ENCODE data around the gene GJA1. TPM values are rescaled to one million over a fixed set of nuclear protein-coding genes. Genes with fewer than 3 reads are reported as not detected.
"Not testable (repeated sequence)": the region's sequence is repeated elsewhere in the genome, so short reads cannot be mapped to it uniquely, and the experiment has no call there.

Gene GJA1
- polyA plus RNA-seq (2012; ENCODE audit: insufficient read depth, insufficient read length, low read depth): not detected

- peak within 1 kb of the TSS; percentile 48; the same call in 1 of the 2 replicates for H3K4me3 ChIP-seq (ENCODE audit: low read depth, low read length)
- no peak for TF ChIP-seq CTCF (IDR thresholded peaks at IDR 0.05; ENCODE audit: low read depth, low read length)
Observed at GRCh38 chr6:121435444-121436069, at the start of gene GJA1. TSS of gene GJA1 (plus strand) at chr6:121435646. CDS start at chr6:121446848, 11,202 bp downstream.

GRCh38 chr6:121386551-121386950 is 48.9 kb upstream of the GJA1 start:
- DNase-seq; H3K4me3 ChIP-seq (ENCODE audit: low read depth, low read length); H3K4me1 ChIP-seq; H3K36me3 ChIP-seq; H3K27me3 ChIP-seq; H3K9me3 ChIP-seq: not testable (repeated sequence)

More at GRCh38 chr6:121435444-121436069, at the start of gene GJA1:
- Histone ChIP-seq H3K36me3 (no peaks in the 10 kb centered on the region), H3K9me3 (no peaks in the 10 kb centered on the region), H3K27me3 (peaks cover 34% of the 10 kb centered on the region), H3K4me1 (no peaks in the 10 kb centered on the region)
- DNase-seq: no peak

- Histone ChIP-seq H3K4me3 (ENCODE audit: low read depth, low read length) (no peak overlapping the region), H3K36me3 (no peaks in the 10 kb centered on the region), H3K9me3 (no peaks in the 10 kb centered on the region), H3K27me3 (no peaks in the 10 kb centered on the region), H3K4me1 (no peaks in the 10 kb centered on the region)
- no peak for TF ChIP-seq CTCF (IDR thresholded peaks at IDR 0.05; ENCODE audit: low read depth, low read length)
- no peak for DNase-seq
Observed at GRCh38 chr6:121389419-121389818, 46.0 kb upstream of the GJA1 start.

GRCh38 chr6:121393731-121394505 is 41.5 kb upstream of the GJA1 start:
- no peak for DNase-seq
- H3K9me3 ChIP-seq: no peaks in the 10 kb centered on the region
- H3K27me3 ChIP-seq: no peaks in the 10 kb centered on the region
- no peak overlapping the region for H3K4me3 ChIP-seq (ENCODE audit: low read depth, low read length)
- no peak for TF ChIP-seq CTCF (IDR thresholded peaks at IDR 0.05; ENCODE audit: low read depth, low read length)
- no peaks in the 10 kb centered on the region for H3K36me3 ChIP-seq
- H3K4me1 ChIP-seq: no peaks in the 10 kb centered on the region; the same call in 1 of the 2 replicates

- H3K27me3 ChIP-seq: no peaks in the 10 kb centered on the region
Observed at GRCh38 chr6:121395736-121396135, 39.7 kb upstream of the GJA1 start.

GRCh38 chr6:121397188-121397587 is 38.3 kb upstream of the GJA1 start:
- not testable (repeated sequence) for H3K4me3 ChIP-seq (ENCODE audit: low read depth, low read length); DNase-seq; H3K4me1 ChIP-seq; H3K36me3 ChIP-seq; H3K27me3 ChIP-seq; H3K9me3 ChIP-seq

More at GRCh38 chr6:121395736-121396135, 39.7 kb upstream of the GJA1 start:
- Histone ChIP-seq H3K9me3 (no peaks in the 10 kb centered on the region), H3K4me3 (ENCODE audit: low read depth, low read length) (no peak overlapping the region), H3K4me1 (no peaks in the 10 kb centered on the region; the same call in 1 of the 2 replicates), H3K36me3 (no peaks in the 10 kb centered on the region)
- no peak for TF ChIP-seq CTCF (IDR thresholded peaks at IDR 0.05; ENCODE audit: low read depth, low read length)
- DNase-seq: no peak

- no peaks in the 10 kb centered on the region for H3K9me3 ChIP-seq
- H3K4me1 ChIP-seq: no peaks in the 10 kb centered on the region; the same call in 1 of the 2 replicates
- H3K36me3 ChIP-seq: no peaks in the 10 kb centered on the region
- TF ChIP-seq CTCF (IDR thresholded peaks at IDR 0.05; ENCODE audit: low read depth, low read length): no peak
- no peak for DNase-seq
- no peak overlapping the region for H3K4me3 ChIP-seq (ENCODE audit: low read depth, low read length)
- H3K27me3 ChIP-seq: no peaks in the 10 kb centered on the region
Observed at GRCh38 chr6:121398127-121398526, 37.3 kb upstream of the GJA1 start.

Data from BE2C (cell line).